SKM-1 (cell line): Measurements from ENCODE around the gene ANGPTL8.

Source experiments
- DNase-seq: peaks from one replicate; lab custom pipeline; 2025; ENCODE audit not compliant: unreplicated experiment; lab: John Stamatoyannopoulos, UW

The ANGPTL8 gene

GRCh38 chr19:11257846-11258380, 18.5 kb downstream of the ANGPTL8 start:
- DNase-seq: no peak

DNA sequence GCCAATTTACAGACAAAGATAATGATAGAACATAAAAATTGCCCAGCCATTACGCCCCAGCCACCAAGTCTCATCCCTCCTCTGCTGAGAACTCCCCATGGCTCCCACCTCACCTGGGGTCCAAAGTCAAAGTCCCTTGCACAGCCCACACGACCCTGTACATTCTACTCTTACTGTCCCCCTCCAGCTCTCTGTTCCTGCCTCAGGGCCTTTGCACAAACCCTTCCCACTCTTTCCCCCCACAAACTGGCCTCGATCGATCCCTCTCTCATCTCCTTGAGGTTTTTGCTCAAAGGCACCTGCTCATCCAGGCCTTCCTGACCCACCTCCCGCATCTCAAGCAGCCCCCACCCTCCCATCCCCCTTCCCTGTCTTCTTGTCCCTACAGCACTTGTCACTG, 21.6 kb downstream of the ANGPTL8 start:
- DNase-seq: no peak

DNA sequence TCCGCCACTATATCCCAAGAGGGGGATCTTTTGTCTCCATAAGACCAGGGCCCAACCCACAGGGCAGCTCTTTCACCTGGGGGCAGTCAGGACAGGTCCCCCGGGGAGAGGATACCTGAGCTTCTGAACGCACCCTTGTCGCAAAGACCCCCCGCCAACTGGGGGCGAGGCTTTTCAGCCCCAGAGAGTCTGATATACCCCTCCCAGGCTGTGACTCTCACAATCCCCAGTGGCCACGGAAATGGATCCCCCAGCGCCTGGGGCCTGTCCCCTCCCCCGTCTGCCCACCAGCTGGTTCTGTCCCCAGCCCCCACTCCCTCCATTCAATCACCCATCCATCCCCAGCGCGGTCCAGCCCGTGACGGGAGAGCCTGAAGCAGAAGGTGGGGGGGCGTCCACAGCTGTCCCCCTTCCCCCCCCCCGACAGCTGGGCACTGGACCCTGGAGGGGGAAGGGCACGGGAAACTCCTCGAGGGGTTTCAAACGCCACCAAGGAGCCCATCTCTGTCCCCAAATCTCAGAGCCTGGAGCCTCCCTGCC, 22.1 kb downstream of the ANGPTL8 start:
- no peak for DNase-seq

- DNase-seq: no peak
Observed at GRCh38 chr19:11261971-11262839, 22.8 kb downstream of the ANGPTL8 start, which contains the start of gene DOCK6. TSS of gene DOCK6 (minus strand) at chr19:11262524. CDS start at chr19:11262440, 84 bp downstream.

DNA sequence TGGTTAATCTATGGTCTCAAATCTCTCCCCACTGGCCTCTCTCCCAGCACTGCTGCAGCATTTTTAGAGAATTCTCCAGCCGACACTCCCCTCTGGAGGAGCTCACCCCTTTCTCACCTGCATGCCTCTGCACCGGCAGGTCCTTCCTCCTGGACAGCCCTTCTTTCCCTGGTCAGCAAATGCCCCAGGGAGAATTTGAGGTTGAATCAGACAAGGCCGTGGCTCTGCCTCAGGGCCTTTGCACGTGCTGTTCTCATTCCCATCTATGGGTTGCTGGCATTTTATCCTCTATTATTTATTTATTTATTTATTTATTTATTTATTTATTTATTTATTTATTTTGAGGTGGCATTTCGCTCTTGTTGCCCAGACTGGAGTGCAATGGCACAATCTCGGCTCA, 24.3 kb downstream of the ANGPTL8 start:
- no peak for DNase-seq

- no peak for DNase-seq
Observed at GRCh38 chr19:11264452-11265176, 25.2 kb downstream of the ANGPTL8 start.

GRCh38 chr19:11265177-11265784, 25.9 kb downstream of the ANGPTL8 start:
- DNase-seq: no peak

DNA sequence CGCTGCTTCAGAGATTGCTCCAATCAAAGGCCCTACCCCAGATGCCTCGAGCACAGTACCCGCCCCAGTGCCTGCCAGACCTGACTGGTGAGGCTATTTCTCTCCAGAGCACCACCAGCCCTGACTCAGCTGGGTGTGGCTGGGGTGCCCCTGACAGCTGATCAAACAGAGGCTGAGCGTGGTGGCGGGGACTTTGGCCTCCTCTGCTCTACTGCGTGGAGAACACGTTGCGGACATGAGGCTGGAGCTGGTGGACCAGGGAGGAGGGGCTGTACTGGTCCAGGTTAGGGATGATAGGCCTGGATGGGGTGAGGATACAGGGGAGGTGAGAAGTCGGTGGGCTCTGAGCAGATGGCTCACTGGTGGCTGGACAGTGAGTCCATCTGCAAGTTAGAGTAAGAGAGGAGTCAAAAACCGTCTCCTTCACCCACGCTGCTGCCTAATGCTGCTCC, 26.4 kb downstream of the ANGPTL8 start:
- DNase-seq: no peak

DNA sequence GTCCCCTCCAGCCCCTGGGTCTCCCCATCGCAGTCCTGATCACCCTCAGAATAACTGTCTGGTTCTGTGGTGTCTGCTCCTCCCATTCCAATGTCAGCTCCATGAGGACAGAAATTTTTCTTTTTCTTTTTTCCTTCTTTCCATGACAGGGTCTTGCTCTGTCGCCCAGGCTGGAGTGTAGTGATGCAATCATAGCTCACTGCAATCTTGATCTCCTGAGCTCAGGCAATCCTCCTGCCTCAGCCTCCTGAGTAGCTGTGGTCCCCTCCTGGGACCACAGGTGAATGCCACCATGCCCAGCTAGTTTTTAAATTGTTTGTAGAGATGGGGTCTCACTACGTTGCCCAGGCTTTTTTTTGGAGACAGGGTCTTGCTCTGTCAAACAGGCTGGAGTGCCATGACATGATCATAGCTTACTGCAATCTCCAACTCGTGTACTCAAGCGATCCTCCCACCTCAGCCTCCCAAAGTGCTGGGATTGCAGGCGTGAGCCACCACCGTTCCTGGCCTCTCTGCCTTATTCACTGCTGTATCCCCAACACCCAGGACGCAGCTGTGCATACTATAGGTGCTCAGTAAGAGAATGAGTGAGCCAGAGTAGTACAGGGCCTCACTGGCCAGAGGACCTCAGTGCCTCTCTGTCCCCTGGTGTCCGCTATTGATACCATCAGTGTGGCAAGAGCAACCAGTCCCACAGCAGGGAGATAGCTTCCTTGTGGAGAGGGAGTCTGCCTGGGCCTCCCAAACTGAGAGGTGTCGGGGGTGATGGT, 28.1 kb downstream of the ANGPTL8 start:
- no peak for DNase-seq

DNA sequence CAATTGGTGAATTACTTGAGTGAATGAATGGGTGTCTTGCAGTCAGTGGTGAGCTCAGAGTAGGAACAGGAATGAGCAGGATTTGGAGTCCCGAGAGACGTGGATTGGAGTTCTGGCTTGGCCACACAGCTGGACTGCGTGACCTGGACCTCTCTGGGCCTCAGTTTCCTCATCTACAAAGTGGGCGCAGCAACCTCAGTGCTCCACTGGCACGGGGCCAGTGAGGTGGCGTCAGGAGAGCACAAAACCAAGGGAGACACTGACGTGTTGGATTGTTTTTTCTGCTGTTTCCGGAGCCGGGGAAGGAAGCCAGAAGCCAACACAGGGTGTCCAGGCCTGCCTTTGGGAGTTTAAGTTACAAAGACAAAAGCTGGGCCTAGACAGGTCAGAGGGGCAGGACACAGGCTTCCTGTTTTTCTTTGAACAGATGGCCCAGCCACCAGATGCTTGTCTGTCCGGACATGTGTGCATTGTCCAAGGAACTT, 29.4 kb downstream of the ANGPTL8 start:
- DNase-seq: no peak

- no peak for DNase-seq
Observed at GRCh38 chr19:11269408-11269807, 30.0 kb downstream of the ANGPTL8 start.

GRCh38 chr19:11273296-11273695, 33.9 kb downstream of the ANGPTL8 start:
- no peak for DNase-seq

DNA sequence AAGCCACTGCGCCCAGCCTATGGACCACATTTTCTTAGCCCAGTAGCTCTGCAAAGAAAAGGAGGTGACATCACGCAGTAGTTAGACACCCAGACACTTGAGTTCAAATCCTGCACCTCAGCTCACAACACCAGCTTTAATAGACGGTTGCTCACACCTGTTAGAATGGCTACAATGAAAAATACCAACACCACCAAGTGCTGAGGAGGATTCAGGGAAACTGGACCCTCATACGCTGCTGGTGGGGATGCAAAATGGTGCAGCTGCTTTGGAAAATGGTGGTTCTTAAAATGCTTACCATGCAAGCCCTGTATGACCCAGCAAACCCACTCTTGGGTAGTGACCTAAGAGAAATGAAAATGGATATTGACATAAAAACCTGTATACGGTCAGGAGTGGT, 34.6 kb downstream of the ANGPTL8 start:
- DNase-seq: no peak

DNA sequence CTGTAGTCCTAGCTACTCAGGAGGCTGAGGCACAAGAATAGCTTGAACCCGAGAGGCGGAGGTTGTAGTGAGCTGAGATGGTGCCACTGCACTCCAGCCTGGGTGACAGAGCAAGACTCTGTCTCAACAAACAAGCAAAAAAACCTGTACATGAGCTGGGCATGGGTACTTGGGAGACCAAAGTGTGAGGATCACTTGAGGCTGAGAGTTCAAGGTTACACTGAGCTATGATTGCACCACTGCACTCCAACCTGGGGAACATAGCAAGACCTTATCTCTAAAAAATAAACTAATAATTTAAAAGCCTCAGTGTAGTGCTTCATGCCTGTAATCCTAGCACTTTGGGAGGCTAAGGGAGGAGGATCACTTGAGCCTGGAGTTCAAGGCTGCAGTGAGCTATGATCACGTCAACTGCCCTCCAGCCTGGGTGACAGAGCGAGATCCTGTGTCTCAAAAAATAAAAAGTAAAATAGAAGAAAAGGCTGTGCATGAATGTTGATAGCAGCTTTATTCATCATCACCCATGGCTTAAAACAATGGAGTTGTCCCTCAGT, 35.2 kb downstream of the ANGPTL8 start:
- no peak for DNase-seq

- no peak for DNase-seq
Observed at GRCh38 chr19:11278670-11279069, 39.3 kb downstream of the ANGPTL8 start.

GRCh38 chr19:11279505-11280236, 40.3 kb downstream of the ANGPTL8 start:
- DNase-seq: peak; percentile 58

- DNase-seq: no peak
Observed at GRCh38 chr19:11281356-11282049, 42.1 kb downstream of the ANGPTL8 start.

- DNase-seq: no peak
Observed at GRCh38 chr19:11284515-11284914, 45.1 kb downstream of the ANGPTL8 start.
